Natural killer cell (primary cell): Measurements from ENCODE around the gene ARHGAP20. TPM values are rescaled to one million over a fixed set of nuclear protein-coding genes. Genes with fewer than 3 reads are reported as not detected.

ENCODE experiments used
- ATAC-seq, 3 donors: fragments of 150-1000 bp in 2 of 3; fragments of 200-7000 bp in 1 of 3; cut with Tn5 transposase; 1 replicate in 1 of 3; 2 replicates in 2 of 3; pipeline ENCODE4 v1.10.0; 2021; ENCODE audit warnings: mild to moderate bottlenecking in 2 of 3, moderate library complexity in 2 of 3
- DNase-seq, 2 donors: peaks; one replicate each; pipeline versions ENCODE4 v3.0.0 to v3.0.0-alpha.2; 2013 to 2021; ENCODE audit warnings: mixed read lengths in 1 of 2
- H3K27ac ChIP-seq: one replicate; pipeline ENCODE4 v1.5.1; 2013; ENCODE audit warnings: mild to moderate bottlenecking, low read length
- H3K27me3 ChIP-seq: one replicate; pipeline ENCODE4 v1.6.1; 2013; ENCODE audit warnings: low read length; ENCODE audit not compliant: control insufficient read depth, insufficient read depth
- H3K36me3 ChIP-seq: one replicate; pipeline ENCODE4 v1.6.1; 2013; ENCODE audit warnings: low read length; ENCODE audit not compliant: control insufficient read depth, insufficient read depth
- H3K4me1 ChIP-seq: one replicate; pipeline ENCODE4 v1.6.1; 2013; ENCODE audit warnings: low read length; ENCODE audit not compliant: control insufficient read depth, insufficient read depth
- H3K4me3 ChIP-seq: one replicate; pipeline ENCODE4 v1.5.1; 2013; ENCODE audit warnings: low read length
- H3K9me3 ChIP-seq: one replicate; pipeline ENCODE4 v1.6.1; 2013; ENCODE audit warnings: low read length; ENCODE audit not compliant: control insufficient read depth, insufficient read depth
- H3K27ac Mint-ChIP-seq, 2 donors: one replicate each; pipeline ENCODE4 v1.8.0; 2022; ENCODE audit warnings: mild to moderate bottlenecking in 2 of 2, mixed read lengths in 2 of 2, moderate library complexity in 1 of 2
- H3K27me3 Mint-ChIP-seq, 2 donors: one replicate each; pipeline ENCODE4 v1.8.0; 2022; ENCODE audit warnings: low read depth in 2 of 2, mixed read lengths in 2 of 2
- H3K36me3 Mint-ChIP-seq: one replicate; pipeline ENCODE4 v1.8.0; 2022; ENCODE audit warnings: mixed read lengths
- H3K4me1 Mint-ChIP-seq, 2 donors: one replicate each; pipeline ENCODE4 v1.8.0; 2022; ENCODE audit warnings: mixed read lengths in 2 of 2
- H3K4me3 Mint-ChIP-seq: one replicate; pipeline ENCODE4 v1.8.0; 2022; ENCODE audit warnings: mild to moderate bottlenecking, moderate library complexity, mixed read lengths
- H3K9me3 Mint-ChIP-seq, 2 donors: one replicate each; pipeline ENCODE4 v1.8.0; 2022; ENCODE audit warnings: mixed read lengths in 2 of 2
- CTCF ChIP-seq: fragments of 200-600 bp; IDR thresholded peaks from one replicate; pipeline ENCODE4 v1.8.0; 2022; ENCODE audit warnings: antibody characterized with exemption
- WGBS: methylation state at CpG from one replicate; pipeline ENCODE4 v1.1.7; 2013; ENCODE audit warnings: missing lambda C conversion rate; ENCODE audit not compliant: insufficient coverage; 5-methylcytosine and 5-hydroxymethylcytosine counted together
- intact Hi-C: fragments of 100-400 bp; cut with micrococcal nuclease; formaldehyde crosslinking; loops from one replicate; pipeline ENCODE4 v1.14.2; 2022
- total RNA-seq, 4 donors: library from RNA; stranded (reverse); fragments of 120-200 nt in 1 of 4; gene quantifications; one replicate each; pipeline versions ENCODE4 v1.2.3 to v1.2.4, GENCODE V29; 2013 to 2022

The ARHGAP20 gene
- total RNA-seq, 3 donors from 2014 or later (not counting 1 experiment from before 2014, with no cell fraction given): not detected

DNA sequence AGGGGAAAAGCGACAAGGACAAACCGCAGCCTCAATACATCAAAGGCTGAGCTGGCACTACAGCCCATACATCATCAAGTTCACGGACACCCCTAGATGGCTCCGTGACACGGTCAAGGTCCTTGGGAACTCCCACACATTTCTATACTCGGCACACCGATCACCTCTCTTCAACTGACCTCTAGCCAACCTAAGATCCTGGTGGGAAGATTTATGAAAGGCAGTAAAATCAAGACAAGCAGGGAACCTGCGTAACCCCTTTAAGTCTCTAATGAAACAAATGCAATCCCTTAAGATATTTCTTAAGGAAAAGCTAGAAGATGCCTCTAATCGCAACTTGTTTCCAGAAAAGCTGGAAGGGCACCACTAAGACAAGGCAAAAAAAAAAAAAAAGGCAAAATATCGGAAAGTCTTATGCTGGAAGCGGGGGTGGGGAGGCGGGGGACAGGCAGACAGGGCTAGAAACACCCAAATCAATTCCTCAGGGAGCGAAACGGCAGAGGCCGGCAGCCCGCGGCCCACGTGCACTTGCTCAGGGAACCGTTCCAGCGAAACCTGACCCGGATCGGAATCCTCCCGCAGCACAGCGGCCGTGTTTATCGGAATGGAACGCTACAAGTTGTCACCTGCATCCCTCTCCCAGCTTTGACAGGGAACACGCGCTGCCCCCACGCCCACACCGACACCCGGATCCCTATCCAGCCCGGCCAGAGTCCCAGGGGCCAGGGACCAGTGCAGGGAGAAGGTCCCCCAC is 1.4 kb downstream of the ARHGAP20 start:
- peaks cover 24% of the 10 kb centered on the region for H3K4me1 ChIP-seq
- Mint-ChIP-seq H3K27me3 (peaks cover 48 to 65% of the 10 kb centered on the region in 2 donors), H3K9me3 (peaks cover 2 to 6% of the 10 kb centered on the region in 2 donors), H3K4me1 (peaks cover 12% of the 10 kb centered on the region in 2 donors), H3K27ac (no peak overlapping the region), H3K36me3 (peaks cover 22% of the 10 kb centered on the region), H3K4me3 (peak overlapping the region; percentile 81)
- WGBS: 3% methylated on average over 33 of the region's 33 CpGs
- H3K9me3 ChIP-seq: peaks cover 3% of the 10 kb centered on the region
- intact Hi-C loops: no loop called here
- H3K36me3 ChIP-seq: no peaks in the 10 kb centered on the region
- H3K27me3 ChIP-seq: peaks cover 48% of the 10 kb centered on the region
- ATAC-seq (no peak), DNase-seq (peak in 1 of 2 donors; percentile 2)
- peak overlapping the region; percentile 7 for H3K4me3 ChIP-seq
- no peak overlapping the region for H3K27ac ChIP-seq
- no peak for TF ChIP-seq CTCF

GRCh38 chr11:110704210-110704864 is 7.9 kb downstream of the ARHGAP20 start:
- Mint-ChIP-seq H3K4me1 (no peaks in the 10 kb centered on the region), H3K36me3 (peaks cover 10% of the 10 kb centered on the region), H3K9me3 (peaks cover 2 to 4% of the 10 kb centered on the region in 2 donors), H3K4me3 (no peak overlapping the region), H3K27me3 (peaks cover 13 to 21% of the 10 kb centered on the region in 2 donors), H3K27ac (no peak overlapping the region)
- H3K36me3 ChIP-seq: no peaks in the 10 kb centered on the region
- peaks cover 13% of the 10 kb centered on the region for H3K27me3 ChIP-seq
- H3K4me1 ChIP-seq: no peaks in the 10 kb centered on the region
- intact Hi-C loops: no loop called here
- H3K27ac ChIP-seq: no peak overlapping the region
- DNase-seq: no peak
- no peaks in the 10 kb centered on the region for H3K9me3 ChIP-seq
- WGBS: 81% methylated on average over 3 of the region's 5 CpGs
- ATAC-seq: no peak
- no peak overlapping the region for H3K4me3 ChIP-seq
- no peak for TF ChIP-seq CTCF

DNA sequence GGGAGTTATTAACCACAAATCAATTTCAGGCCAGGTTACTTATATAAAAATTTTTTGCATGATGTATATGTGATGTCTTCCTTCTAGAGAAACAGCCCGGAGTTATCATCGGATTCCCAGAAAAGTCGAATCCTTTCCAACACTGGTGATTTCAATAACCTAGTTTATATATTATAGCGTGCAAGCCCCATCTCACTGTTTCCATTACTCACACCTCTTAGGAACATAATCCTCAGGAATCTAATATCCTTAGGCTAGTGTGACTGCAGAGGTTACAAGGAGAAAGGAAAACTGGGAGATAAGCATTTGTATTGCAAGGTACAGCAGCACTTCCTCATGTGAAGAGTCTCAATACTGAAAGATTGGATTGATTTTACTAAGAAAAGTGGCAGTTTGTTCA is 20.3 kb downstream of the ARHGAP20 start:
- TF ChIP-seq CTCF: no peak
- H3K27me3 ChIP-seq: no peaks in the 10 kb centered on the region
- DNase-seq (no peak), ATAC-seq (no peak)
- no peaks in the 10 kb centered on the region for H3K4me1 ChIP-seq
- no peaks in the 10 kb centered on the region for H3K9me3 Mint-ChIP-seq
- H3K4me1 Mint-ChIP-seq: no peaks in the 10 kb centered on the region
- 94% methylated on average over 3 of the region's 4 CpGs for WGBS
- H3K9me3 ChIP-seq: no peaks in the 10 kb centered on the region
- H3K27me3 Mint-ChIP-seq: no peaks in the 10 kb centered on the region
- no peak overlapping the region for H3K4me3 ChIP-seq
- H3K36me3 ChIP-seq: no peaks in the 10 kb centered on the region
- no peaks in the 10 kb centered on the region for H3K36me3 Mint-ChIP-seq
- H3K27ac Mint-ChIP-seq: no peak overlapping the region
- intact Hi-C loops: no loop called here
- H3K27ac ChIP-seq: no peak overlapping the region
- no peak overlapping the region for H3K4me3 Mint-ChIP-seq
